Sigmoid colon (tissue), 3 donors: ENCODE measurements around the gene PLCD3.

Experiments
- CTCF ChIP-seq, 4 experiments: fragments of 450-650 bp in 3 of 4; fragments of 200-600 bp in 1 of 4; IDR thresholded peaks; one replicate each; pipeline ENCODE4 v1.5.1; 2016 to 2019; ENCODE audit warnings: antibody characterized with exemption in 4 of 4, mild to moderate bottlenecking in 3 of 4, moderate library complexity in 2 of 4
- POLR2A ChIP-seq, 2 donors: fragments of 450-650 bp; IDR thresholded peaks; one replicate each; pipeline ENCODE4 v1.6.1; 2016; ENCODE audit warnings: antibody characterized with exemption in 2 of 2, mild to moderate bottlenecking in 2 of 2, moderate library complexity in 2 of 2

- TF ChIP-seq CTCF (IDR thresholded peaks at IDR 0.05) (no peak), POLR2A (IDR thresholded peaks at IDR 0.05) (peak; percentile 97)
Measured at GRCh38 chr17:45161288-45162024, 29.1 kb upstream of the PLCD3 start, which contains the start of gene HEXIM2.
